Measurements from ENCODE around the gene RTKN2.
"Not testable (repeated sequence)": the region's sequence is repeated elsewhere in the genome, so short reads cannot be mapped to it uniquely, and the experiment has no call there.

DNA sequence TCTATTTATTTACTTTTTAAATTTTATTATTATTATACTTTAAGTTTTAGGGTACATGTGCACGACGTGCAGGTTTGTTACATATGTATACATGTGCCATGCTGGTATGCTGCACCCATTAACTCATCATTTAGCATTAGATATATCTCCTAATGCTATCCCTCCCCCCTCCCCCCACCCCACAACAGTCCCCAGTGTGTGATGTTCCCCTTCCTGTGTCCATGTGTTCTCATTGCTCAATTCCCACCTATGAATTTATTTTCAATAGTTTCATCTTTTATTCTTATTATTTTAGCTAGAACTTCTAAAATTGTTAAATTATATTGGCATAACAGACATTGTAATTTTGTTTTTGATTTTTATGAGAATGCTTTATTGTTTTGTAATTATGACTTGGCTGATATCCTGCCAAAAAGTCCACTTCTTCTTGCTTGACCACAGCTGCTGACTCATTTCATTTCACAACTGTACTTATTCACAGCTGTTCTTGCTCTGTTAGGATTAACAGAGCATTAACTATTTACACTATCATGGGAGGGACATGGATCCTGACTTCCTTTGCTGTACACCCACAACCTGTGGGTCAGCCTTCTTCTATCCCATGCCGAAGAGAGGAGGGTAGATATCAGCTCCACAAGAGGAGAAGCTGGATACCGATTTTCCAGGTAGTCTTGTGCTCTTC is 25.5 kb downstream of the RTKN2 start:
- TF ChIP-seq, protein P1, sequence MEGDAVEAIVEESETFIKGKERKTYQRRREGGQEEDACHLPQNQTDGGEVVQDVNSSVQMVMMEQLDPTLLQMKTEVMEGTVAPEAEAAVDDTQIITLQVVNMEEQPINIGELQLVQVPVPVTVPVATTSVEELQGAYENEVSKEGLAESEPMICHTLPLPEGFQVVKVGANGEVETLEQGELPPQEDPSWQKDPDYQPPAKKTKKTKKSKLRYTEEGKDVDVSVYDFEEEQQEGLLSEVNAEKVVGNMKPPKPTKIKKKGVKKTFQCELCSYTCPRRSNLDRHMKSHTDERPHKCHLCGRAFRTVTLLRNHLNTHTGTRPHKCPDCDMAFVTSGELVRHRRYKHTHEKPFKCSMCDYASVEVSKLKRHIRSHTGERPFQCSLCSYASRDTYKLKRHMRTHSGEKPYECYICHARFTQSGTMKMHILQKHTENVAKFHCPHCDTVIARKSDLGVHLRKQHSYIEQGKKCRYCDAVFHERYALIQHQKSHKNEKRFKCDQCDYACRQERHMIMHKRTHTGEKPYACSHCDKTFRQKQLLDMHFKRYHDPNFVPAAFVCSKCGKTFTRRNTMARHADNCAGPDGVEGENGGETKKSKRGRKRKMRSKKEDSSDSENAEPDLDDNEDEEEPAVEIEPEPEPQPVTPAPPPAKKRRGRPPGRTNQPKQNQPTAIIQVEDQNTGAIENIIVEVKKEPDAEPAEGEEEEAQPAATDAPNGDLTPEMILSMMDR (IDR thresholded peaks at IDR 0.05; ENCODE audit: poor library complexity) = not testable (repeated sequence)
- TF ChIP-seq EZH2 (IDR thresholded peaks at IDR 0.05; ENCODE audit: borderline replicate concordance) = not testable (repeated sequence)

Measured in hepatocyte (in vitro differentiated cells).